Muscle of arm (tissue), 12 donors: ENCODE data around the gene TMEM145. TPM values are rescaled to one million over a fixed set of nuclear protein-coding genes. Genes with fewer than 3 reads are reported as not detected.

ENCODE experiments used
- DNase-seq: peaks from one replicate; pipeline ENCODE4 v3.0.0-alpha.2; 2013
- polyA plus RNA-seq, 12 donors: library from polyadenylated mRNA; unstranded; fragments of 120-200 nt; gene quantifications; one replicate each; pipeline ENCODE4 v1.2.1, GENCODE V29; 2013; ENCODE audit not compliant: insufficient read length in 12 of 12

The TMEM145 gene
- polyA plus RNA-seq, 12 donors: 0.12 to 0.56 (median 0.26) TPM; not detected in 2

GRCh38 chr19:42360787-42361544, 47.9 kb downstream of the TMEM145 start:
- DNase-seq: no peak

DNA sequence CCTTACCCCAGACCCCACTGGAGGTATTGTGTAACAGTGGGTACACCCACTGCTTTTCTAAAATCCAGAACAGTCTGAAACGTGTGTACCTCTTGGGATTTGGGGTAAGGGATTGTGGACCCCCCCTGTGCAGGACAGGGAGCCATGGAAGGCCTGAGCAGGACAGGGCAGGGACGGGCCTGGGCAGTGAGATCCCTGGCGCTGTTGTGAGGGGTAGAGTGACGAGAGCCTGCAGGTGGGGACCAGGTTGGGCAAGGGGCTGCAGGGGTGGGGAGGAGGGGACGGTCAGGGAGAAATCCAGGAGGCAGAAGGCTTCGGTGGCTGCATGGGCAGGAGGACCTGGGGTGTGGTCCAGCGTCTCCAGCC, 48.4 kb downstream of the TMEM145 start:
- DNase-seq: no peak

- no peak for DNase-seq
Observed at GRCh38 chr19:42362342-42362741, 49.2 kb downstream of the TMEM145 start.

- no peak for DNase-seq
Observed at GRCh38 chr19:42362891-42363440, 49.9 kb downstream of the TMEM145 start.

DNA sequence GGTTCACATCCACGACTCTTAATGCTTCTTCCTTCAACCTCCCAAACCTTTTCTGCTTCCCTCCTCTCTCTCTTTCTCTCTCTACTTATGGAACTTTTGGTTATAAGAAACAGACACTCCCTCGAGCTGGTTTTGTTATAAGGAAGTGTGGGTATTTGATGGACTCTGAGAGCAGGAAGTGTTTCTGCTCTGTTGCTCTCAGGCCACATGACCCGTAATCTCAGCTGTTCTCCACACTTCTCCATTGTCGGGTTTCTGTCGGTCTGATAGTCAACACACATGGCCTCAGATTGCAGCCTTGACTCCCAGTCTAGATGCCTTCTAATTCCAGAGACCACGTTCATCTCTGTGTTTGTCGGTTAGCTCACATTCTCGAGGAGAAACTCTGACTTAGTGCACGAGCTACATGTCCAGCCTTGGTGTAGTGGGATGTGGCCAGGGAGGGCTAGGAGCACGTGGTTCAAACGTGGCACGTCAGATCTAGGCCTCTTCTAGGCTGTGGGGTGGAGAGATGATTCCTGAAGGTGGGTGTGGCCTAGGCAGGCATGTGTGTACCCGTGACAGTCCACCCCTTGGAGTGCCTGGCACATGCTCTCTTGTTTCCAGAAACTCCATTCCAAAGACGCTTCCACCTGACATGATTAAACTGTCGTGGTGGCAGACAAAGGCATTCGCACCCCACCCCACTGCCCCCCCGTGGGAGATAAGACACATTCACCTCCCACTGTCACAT, 50.7 kb downstream of the TMEM145 start:
- no peak for DNase-seq

- no peak for DNase-seq
Observed at GRCh38 chr19:42366673-42367072, 53.6 kb downstream of the TMEM145 start.

DNA sequence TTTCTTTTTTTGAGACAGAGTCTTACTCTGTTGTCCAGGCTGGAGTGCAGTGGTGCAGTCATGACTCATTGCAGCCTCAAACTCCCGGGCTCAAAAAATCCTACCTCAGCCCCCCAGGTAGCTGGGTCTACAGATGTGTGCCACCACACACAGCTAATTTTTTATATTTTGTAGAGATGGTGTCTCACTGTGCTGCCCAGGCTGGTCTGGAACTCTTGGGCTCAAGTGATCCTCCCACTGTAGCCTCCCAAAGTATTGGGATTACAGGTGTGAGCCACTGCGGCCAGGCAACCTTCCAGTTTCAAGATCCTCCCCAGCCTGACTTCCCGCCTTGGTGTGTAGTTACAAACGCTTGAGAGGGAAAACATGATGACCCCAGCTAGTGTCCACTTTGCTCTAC, 54.8 kb downstream of the TMEM145 start:
- no peak for DNase-seq

GRCh38 chr19:42368360-42368759, 55.3 kb downstream of the TMEM145 start:
- no peak for DNase-seq

GRCh38 chr19:42368765-42369164, 55.7 kb downstream of the TMEM145 start:
- DNase-seq: no peak

- DNase-seq: no peak
Observed at GRCh38 chr19:42369433-42370067, 56.4 kb downstream of the TMEM145 start.

DNA sequence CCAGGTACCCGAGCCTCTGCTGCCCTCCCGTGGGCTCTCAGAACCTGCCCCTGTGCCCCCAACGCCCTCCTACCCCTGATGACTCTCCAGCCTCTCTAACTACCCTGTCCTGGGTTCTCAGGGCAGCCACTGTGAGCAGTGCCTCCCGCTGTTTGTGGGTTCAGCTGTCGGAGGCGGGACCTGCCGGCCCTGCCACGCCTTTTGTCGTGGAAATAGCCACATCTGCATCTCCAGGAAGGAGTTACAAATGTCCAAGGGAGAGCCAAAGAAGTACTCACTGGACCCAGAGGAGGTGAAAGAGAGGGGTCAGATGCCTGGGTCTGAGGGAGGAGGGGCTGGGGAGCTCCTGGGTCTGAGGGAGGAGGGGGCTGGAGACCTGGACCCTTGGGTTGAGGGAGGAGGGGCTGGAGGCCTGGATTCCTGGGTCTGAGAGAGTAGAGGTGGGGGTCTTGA, 57.0 kb downstream of the TMEM145 start:
- DNase-seq: no peak

DNA sequence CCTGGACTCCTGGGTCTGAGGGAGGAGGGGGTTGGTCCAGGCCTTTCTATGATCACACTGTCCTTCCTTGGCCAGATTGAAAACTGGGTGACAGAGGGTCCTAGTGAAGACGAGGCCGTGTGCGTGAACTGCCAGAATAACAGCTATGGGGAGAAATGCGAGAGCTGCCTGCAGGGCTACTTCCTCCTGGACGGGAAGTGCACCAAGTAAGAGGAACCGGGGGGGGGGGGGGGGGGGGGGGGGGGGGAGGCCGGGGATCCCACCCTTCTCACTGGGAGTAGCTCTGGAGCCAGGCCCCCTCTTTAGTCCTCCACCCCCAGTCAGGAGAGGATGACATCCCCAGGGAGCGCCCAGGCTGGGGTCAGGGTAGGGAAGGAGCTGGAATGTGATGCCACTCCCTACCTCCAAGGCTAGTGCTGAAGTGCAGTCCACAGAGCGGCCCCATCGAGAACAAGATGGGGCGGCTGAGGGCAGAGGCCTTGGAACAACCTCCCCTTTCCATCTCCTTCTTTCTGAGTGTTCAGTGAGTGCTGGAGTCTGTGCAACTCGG, 57.6 kb downstream of the TMEM145 start:
- no peak for DNase-seq

Other genes with a start within 250 kb of the TMEM145 start
- 10 to 100 TPM in 1 of 12 donors, 1 to 10 TPM in 10, not detected in 1; 1.7 to 10.3 (median 3.2) TPM for gene GRIK5, start 243.1 kb upstream of the TMEM145 start, polyA plus RNA-seq
- 10 to 100 TPM in 3 of 12 donors, 1 to 10 TPM in 8, not detected in 1; 7.2 to 13.3 (median 9.2) TPM for gene ZNF574, start 237.1 kb upstream of the TMEM145 start, polyA plus RNA-seq
- gene POU2F2, start 180.9 kb upstream of the TMEM145 start, polyA plus RNA-seq: 1 to 10 TPM in 10 of 12 donors, under 1 TPM in 1, not detected in 1; 0.92 to 6.1 (median 1.4) TPM
- 10 to 100 TPM in 9 of 12 donors, 1 to 10 TPM in 1, not detected in 2; 9.9 to 17.4 (median 12.0) TPM for gene DEDD2, start 95.6 kb upstream of the TMEM145 start, polyA plus RNA-seq
- 1 to 10 TPM in 11 of 12 donors, not detected in 1; 4.5 to 8.4 (median 6.8) TPM for gene ZNF526, start 93.0 kb upstream of the TMEM145 start, polyA plus RNA-seq
- gene GSK3A, start 70.7 kb upstream of the TMEM145 start, polyA plus RNA-seq: 10 to 100 TPM in 11 of 12 donors, not detected in 1; 36.1 to 84.0 (median 42.9) TPM
- gene ERF, start 58.2 kb upstream of the TMEM145 start, polyA plus RNA-seq: 10 to 100 TPM in 11 of 12 donors, not detected in 1; 27.1 to 66.4 (median 32.7) TPM
- 10 to 100 TPM in 11 of 12 donors, not detected in 1; 25.3 to 66.6 (median 31.6) TPM for gene CIC, start 44.1 kb upstream of the TMEM145 start, polyA plus RNA-seq
- 1 to 10 TPM in 2 of 12 donors, under 1 TPM in 8, not detected in 2; 0.34 to 1.8 (median 0.62) TPM for gene PRR19, start 11.2 kb upstream of the TMEM145 start, polyA plus RNA-seq
- 10 to 100 TPM in 11 of 12 donors, not detected in 1; 20.2 to 37.1 (median 28.1) TPM for gene PAFAH1B3, start 10.7 kb upstream of the TMEM145 start, polyA plus RNA-seq
- 10 to 100 TPM in 11 of 12 donors, not detected in 1; 19.3 to 31.5 (median 23.5) TPM for gene MEGF8, start 12.3 kb downstream of the TMEM145 start, polyA plus RNA-seq
- 1 to 10 TPM in 2 of 12 donors, under 1 TPM in 3, not detected in 7; 0.47 to 4.1 (median 0.61) TPM for gene CNFN, start 77.0 kb downstream of the TMEM145 start, polyA plus RNA-seq
- gene LIPE, start 114.1 kb downstream of the TMEM145 start, polyA plus RNA-seq: 10 to 100 TPM in 2 of 12 donors, 1 to 10 TPM in 9, not detected in 1; 4.0 to 20.1 (median 7.2) TPM
- 1 to 10 TPM in 3 of 12 donors, not detected in 9; 1.5 to 3.2 (median 2.0) TPM for gene CXCL17, start 129.6 kb downstream of the TMEM145 start, polyA plus RNA-seq
- 10 to 100 TPM in 1 of 12 donors, 1 to 10 TPM in 10, not detected in 1; 1.1 to 20.0 (median 2.0) TPM for gene CEACAM1, start 215.2 kb downstream of the TMEM145 start, polyA plus RNA-seq